Fibroblast of pulmonary artery (primary cell): ENCODE data around the gene ERBB4.

ENCODE experiments used
- DNase-seq: peaks from one replicate; pipeline ENCODE4 v3.0.0-alpha.2; 2010; ENCODE audit warnings: low read depth
- H3K4me3 ChIP-seq: replicated peaks from 2 replicates; pipeline ENCODE4 v1.5.1; 2011; ENCODE audit warnings: low read depth, mild to moderate bottlenecking, control low read depth, low read length, moderate library complexity
- CTCF ChIP-seq: IDR thresholded peaks from 2 replicates; pipeline ENCODE4 v1.5.1; 2011; ENCODE audit warnings: mild to moderate bottlenecking, control low read depth, low read length, inconsistent platforms; ENCODE audit errors: missing control alignments

ERBB4 gene

GRCh38 chr2:211367711-211368110 lies 1170.9 kb downstream of the ERBB4 start:
- H3K4me3 ChIP-seq: no peak overlapping the region
- no peak for DNase-seq
- TF ChIP-seq CTCF: no peak

- no peak for TF ChIP-seq CTCF
- DNase-seq: no peak
Observed at GRCh38 chr2:211367293-211367692, 1171.3 kb downstream of the ERBB4 start.

DNA sequence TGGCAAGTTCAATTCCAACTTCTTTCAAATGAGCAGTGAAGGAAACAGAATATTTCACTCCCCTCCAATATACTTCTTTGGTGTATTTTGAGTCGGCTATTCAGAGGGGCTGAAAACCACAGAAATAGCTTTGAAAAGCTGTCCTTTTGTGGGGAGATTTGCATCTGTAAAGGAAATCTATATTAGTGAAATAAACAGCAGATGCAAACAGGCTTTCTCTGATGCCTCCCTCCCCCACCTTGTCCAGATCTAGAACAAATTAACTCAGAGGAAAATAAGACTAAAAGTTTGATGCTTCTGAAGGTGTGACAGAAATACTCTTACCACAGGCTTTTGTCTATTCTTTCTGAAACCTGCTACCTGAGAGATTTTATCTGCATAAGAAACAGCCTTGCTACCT lies 1173.7 kb downstream of the ERBB4 start:
- H3K4me3 ChIP-seq: no peak overlapping the region
- no peak for TF ChIP-seq CTCF
- no peak for DNase-seq

More at GRCh38 chr2:211367293-211367692, 1171.3 kb downstream of the ERBB4 start:
- H3K4me3 ChIP-seq: no peak overlapping the region

DNA sequence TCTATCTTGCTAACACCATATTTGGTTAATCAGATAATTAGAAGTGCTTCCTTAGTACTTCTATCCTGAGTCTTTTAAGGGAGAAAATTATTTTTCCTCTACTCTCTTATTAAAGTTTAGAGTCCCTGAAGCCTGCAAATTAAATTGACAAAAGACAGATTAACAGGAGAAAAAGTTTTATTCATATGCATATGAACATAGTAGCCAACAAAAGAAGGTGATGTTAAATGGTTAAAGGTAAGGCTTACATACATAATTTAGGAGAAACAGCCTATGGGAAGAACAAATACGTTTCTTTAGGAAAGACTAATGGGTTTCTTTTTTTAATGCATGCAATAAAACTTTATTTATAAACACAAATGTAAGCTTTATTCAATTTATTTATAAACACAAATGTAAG lies 1177.2 kb downstream of the ERBB4 start:
- TF ChIP-seq CTCF: no peak
- no peak overlapping the region for H3K4me3 ChIP-seq
- DNase-seq: no peak

DNA sequence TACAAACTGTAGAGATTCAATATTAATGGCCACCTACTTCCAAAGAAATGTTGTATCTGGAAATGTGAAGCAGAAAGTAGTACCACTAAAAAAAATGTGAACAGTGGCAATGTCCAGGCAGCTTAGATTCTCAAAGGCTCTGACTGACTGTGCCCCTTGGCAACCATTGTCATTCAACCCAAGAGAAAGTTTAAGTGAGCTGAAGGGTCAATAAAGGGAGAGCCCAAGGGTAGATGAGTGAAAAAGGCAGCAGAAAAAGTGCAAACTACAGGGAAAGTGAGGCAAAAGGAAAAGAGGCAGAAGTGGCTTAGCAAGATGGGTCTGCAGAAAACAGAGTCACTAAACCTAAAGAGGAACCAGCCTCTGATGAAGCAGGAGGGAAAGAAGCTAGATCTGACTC lies 1179.3 kb downstream of the ERBB4 start:
- H3K4me3 ChIP-seq: no peak overlapping the region
- TF ChIP-seq CTCF: no peak
- no peak for DNase-seq

DNA sequence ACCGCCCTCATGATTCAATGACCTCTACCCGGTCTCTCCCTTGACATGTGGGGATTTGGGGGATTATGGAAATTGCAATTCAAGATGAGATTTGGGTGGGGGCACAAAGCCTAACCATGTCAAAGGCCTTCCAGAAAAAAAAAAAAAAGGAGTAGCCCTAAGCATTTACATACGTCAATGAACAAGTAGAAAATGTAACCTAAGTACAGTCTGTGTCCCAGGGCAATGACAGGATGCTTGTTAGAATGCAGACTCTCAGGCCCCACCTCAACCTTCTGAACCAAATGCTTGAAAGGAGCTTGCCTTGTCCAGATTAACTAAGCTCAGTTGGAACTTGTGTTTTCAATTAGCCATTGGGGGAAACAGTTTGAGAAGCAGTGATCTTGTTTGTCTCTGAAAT lies 1180.1 kb downstream of the ERBB4 start:
- no peak overlapping the region for H3K4me3 ChIP-seq
- TF ChIP-seq CTCF: no peak
- DNase-seq: no peak

- no peak for TF ChIP-seq CTCF
- no peak for DNase-seq
- H3K4me3 ChIP-seq: no peak overlapping the region
Observed at GRCh38 chr2:211354481-211354880, 1184.1 kb downstream of the ERBB4 start.
